ENCODE results near the gene CBX2.

Gene CBX2

DNA sequence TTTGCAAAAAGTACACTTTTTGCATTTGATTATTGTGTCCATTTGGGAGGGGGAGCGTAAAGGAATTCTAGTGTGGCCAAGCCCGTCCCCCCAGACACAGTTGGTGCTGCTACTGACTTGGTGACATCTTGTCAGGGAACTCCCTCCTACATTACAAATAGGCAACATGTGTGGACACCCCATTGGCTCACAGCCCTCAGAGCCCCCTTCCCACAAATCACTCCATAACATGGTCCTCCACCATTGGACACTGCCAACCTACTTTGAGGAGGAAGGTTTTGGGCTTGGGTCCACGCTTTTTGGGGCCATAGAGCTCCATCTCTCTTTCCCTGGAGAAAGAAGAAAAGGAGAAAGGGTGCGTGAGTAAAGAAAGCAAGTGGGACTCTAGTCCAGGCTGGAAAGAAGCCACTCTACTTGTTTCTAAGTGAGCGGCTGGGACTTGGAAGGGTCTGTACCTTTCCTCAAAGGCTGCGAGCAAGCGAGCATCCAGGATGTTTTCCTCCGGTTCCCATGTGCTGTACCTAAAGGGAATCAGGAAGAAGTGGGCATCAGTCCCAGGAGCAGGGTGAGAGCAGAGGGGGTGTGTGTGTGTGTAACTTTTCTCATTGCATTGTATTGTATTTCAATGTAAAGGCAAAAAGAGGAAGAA, 18.0 kb downstream of the CBX2 start:
- Histone ChIP-seq H3K9ac (peak overlapping the region; percentile 89; the same call in 1 of the 2 replicates), H3K27ac (no peak overlapping the region), H3K4me3 (IDR thresholded peaks at IDR 0.05; ENCODE audit: insufficient read depth, low read depth, low read length) (no peak overlapping the region), H3K27me3 (ENCODE audit: insufficient read depth, low read depth) (peaks cover 38% of the 10 kb centered on the region), H2AFZ (ENCODE audit: low read depth) (peak overlapping the region; percentile 65; the same call in 1 of the 2 replicates), H3K4me2 (peak overlapping the region; percentile 52), H3K36me3 (ENCODE audit: insufficient read depth) (no peaks in the 10 kb centered on the region), H3K79me2 (ENCODE audit: insufficient read depth, low read depth) (no peaks in the 10 kb centered on the region), H4K20me1 (ENCODE audit: insufficient read depth) (no peaks in the 10 kb centered on the region), H3K4me1 (ENCODE audit: low read depth, poor library complexity, severe bottlenecking) (peaks cover 23% of the 10 kb centered on the region)
- TF ChIP-seq, protein P1, sequence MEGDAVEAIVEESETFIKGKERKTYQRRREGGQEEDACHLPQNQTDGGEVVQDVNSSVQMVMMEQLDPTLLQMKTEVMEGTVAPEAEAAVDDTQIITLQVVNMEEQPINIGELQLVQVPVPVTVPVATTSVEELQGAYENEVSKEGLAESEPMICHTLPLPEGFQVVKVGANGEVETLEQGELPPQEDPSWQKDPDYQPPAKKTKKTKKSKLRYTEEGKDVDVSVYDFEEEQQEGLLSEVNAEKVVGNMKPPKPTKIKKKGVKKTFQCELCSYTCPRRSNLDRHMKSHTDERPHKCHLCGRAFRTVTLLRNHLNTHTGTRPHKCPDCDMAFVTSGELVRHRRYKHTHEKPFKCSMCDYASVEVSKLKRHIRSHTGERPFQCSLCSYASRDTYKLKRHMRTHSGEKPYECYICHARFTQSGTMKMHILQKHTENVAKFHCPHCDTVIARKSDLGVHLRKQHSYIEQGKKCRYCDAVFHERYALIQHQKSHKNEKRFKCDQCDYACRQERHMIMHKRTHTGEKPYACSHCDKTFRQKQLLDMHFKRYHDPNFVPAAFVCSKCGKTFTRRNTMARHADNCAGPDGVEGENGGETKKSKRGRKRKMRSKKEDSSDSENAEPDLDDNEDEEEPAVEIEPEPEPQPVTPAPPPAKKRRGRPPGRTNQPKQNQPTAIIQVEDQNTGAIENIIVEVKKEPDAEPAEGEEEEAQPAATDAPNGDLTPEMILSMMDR (conservative IDR thresholded peaks at IDR 0.05; ENCODE audit: low read depth, low read length): no peak

DNA sequence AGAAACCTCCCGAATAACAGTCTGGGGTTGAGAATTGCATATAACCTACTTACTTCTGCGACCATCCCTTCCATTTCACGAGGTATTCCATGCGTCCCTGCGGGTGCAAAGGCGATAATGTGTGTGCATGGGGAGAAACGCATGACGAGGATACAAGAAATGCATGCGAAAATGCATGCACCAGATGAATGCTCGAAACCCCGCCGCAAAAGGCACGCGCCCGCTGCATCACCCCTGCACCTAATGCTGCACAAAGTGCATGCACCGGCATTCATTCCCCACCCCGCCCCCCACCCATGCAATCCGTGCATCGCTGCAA, 18.5 kb downstream of the CBX2 start:
- Histone ChIP-seq H3K27ac (peak overlapping the region; percentile 54; the same call in 1 of the 2 replicates), H3K36me3 (ENCODE audit: insufficient read depth) (no peaks in the 10 kb centered on the region), H4K20me1 (ENCODE audit: insufficient read depth) (no peaks in the 10 kb centered on the region), H3K9ac (peak overlapping the region; percentile 89), H3K27me3 (ENCODE audit: insufficient read depth, low read depth) (peaks cover 38% of the 10 kb centered on the region), H3K4me1 (ENCODE audit: low read depth, poor library complexity, severe bottlenecking) (peaks cover 26% of the 10 kb centered on the region), H3K79me2 (ENCODE audit: insufficient read depth, low read depth) (no peaks in the 10 kb centered on the region), H2AFZ (ENCODE audit: low read depth) (peak overlapping the region; percentile 65; the same call in 1 of the 2 replicates), H3K4me3 (IDR thresholded peaks at IDR 0.05; ENCODE audit: insufficient read depth, low read depth, low read length) (no peak overlapping the region), H3K4me2 (peak overlapping the region; percentile 52)
- TF ChIP-seq, protein P1 (conservative IDR thresholded peaks at IDR 0.05; ENCODE audit: low read depth, low read length): no peak

DNA sequence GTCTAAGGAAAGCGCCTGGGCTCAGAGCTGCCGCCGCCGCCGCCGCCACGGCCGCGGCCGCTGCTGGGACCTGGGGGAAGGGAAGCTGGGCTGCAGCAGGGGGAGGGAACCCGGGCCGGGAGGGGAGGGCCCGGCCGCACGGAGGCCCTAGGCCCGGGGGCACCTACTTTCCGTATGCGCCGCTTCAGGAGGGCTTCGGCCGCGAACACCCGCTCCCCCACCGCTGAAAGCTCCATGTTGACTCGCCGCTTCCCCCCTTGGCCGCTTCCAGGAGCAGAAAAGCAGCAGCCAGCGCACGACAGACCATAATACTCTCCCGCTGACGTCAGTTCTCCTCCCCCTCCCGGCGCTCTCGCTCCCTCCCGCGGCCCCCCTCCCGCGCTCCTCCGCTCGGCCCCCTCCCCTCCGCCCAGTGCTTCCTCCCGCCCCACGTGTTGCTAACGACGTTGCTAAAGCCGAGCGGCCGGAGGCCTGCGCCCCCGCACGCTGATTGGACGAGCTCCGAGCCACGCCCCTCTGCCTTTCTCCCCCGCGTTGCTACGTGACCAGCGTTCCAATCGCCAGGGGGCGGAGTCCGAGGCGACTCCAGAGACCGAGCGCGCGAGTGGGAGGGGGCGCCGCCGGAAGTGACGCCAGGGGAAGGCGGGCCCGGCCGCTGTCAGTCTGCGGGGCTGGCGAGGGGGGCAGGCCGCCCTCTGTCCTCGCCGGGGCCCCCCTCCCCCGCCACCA, 19.0 kb downstream of the CBX2 start, which contains the start of gene CBX8:
Gene CBX8 (minus strand): TSS at position 315 of the 729 bp plus-strand sequence. CDS start 79 bp downstream, at position 236.
- TF ChIP-seq, protein P1 (conservative IDR thresholded peaks at IDR 0.05; ENCODE audit: low read depth, low read length): no peak
- peak within 1 kb of the TSS; percentile 54 for H3K27ac ChIP-seq
- H4K20me1 ChIP-seq (ENCODE audit: insufficient read depth): no peaks in the 10 kb centered on the region
- peaks cover 42% of the 10 kb centered on the region for H3K27me3 ChIP-seq (ENCODE audit: insufficient read depth, low read depth)
- H2AFZ ChIP-seq (ENCODE audit: low read depth): peak within 1 kb of the TSS; percentile 74
- H3K9ac ChIP-seq: peak within 1 kb of the TSS; percentile 89
- no peaks in the 10 kb centered on the region for H3K36me3 ChIP-seq (ENCODE audit: insufficient read depth)
- H3K79me2 ChIP-seq (ENCODE audit: insufficient read depth, low read depth): no peaks in the 10 kb centered on the region
- peaks cover 32% of the 10 kb centered on the region for H3K4me1 ChIP-seq (ENCODE audit: low read depth, poor library complexity, severe bottlenecking)
- no peak within 1 kb of the TSS for H3K4me3 ChIP-seq (IDR thresholded peaks at IDR 0.05; ENCODE audit: insufficient read depth, low read depth, low read length)
- peak within 1 kb of the TSS; percentile 70 for H3K4me2 ChIP-seq

DNA sequence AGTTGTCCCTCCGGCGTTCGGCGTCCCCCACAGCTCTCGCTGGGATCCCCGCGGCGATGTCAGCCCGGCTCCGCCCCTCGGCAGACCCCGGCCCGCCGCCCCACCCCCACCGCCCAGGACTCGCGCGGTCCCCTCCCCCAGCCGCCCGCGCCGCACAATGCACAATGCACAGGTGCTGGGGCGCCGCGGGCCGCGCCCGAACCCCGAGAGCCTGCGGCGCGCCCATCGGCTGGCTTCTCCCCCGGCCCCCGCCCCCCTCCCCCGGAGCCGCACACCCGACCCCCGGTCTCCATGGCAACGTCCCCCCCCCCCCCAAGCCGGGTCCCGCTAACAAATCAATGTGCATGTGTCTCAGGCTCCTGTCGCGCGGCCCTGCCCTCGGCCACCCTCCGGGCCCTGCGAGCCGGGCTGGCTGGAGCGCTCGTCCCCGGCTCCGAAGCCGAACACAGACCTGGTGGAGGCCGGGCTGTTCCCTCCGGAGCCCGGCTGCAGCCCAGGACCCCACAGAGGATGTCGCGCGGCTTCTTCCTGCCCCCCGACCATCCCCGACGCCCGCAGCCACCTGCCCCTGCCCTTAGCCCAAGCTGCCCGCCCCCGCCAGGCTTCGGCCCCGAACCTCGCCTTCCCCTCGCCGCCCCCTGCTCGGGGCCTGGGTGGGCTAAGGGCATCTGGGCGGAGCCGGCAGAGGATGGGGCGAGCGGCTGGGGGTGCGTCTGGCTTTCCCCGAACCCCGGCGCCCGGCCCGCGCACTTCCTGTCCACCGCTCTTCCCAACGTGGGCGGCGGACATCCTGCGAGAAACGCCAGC, 19.7 kb downstream of the CBX2 start:
- H3K27me3 ChIP-seq (ENCODE audit: insufficient read depth, low read depth): peaks cover 49% of the 10 kb centered on the region
- peak overlapping the region; percentile 44; the same call in 1 of the 2 replicates for H3K9ac ChIP-seq
- no peaks in the 10 kb centered on the region for H3K79me2 ChIP-seq (ENCODE audit: insufficient read depth, low read depth)
- peaks cover 33% of the 10 kb centered on the region for H3K4me1 ChIP-seq (ENCODE audit: low read depth, poor library complexity, severe bottlenecking)
- H4K20me1 ChIP-seq (ENCODE audit: insufficient read depth): no peaks in the 10 kb centered on the region
- H2AFZ ChIP-seq (ENCODE audit: low read depth): peak overlapping the region; percentile 74
- peak overlapping the region; percentile 70; the same call in 1 of the 2 replicates for H3K4me2 ChIP-seq
- H3K36me3 ChIP-seq (ENCODE audit: insufficient read depth): no peaks in the 10 kb centered on the region
- TF ChIP-seq, protein P1 (conservative IDR thresholded peaks at IDR 0.05; ENCODE audit: low read depth, low read length): no peak
- no peak overlapping the region for H3K4me3 ChIP-seq (IDR thresholded peaks at IDR 0.05; ENCODE audit: insufficient read depth, low read depth, low read length)
- no peak overlapping the region for H3K27ac ChIP-seq
